ENCODE measurements around the gene SP1.
A peak's percentile ranks its signal among the peaks of the same experiment; 100 is the strongest.

The SP1 gene

GRCh38 chr12:53452159-53453077 lies 72.4 kb downstream of the SP1 start:
- peak; percentile 81 for DNase-seq

- no peak for DNase-seq
Measured at GRCh38 chr12:53453953-53454640, 74.1 kb downstream of the SP1 start.

- DNase-seq, result no peak
Measured at GRCh38 chr12:53454707-53455106, 74.7 kb downstream of the SP1 start.

- DNase-seq, result no peak
Measured at GRCh38 chr12:53456654-53457366, 76.8 kb downstream of the SP1 start.

GRCh38 chr12:53459097-53459496 lies 79.1 kb downstream of the SP1 start:
- no peak for DNase-seq

- DNase-seq, result no peak
Measured at GRCh38 chr12:53461059-53461458, 81.1 kb downstream of the SP1 start.

- no peak for DNase-seq
Measured at GRCh38 chr12:53461591-53461990, 81.6 kb downstream of the SP1 start.

GRCh38 chr12:53462935-53463334 lies 83.0 kb downstream of the SP1 start:
- no peak for DNase-seq

- DNase-seq, result no peak
Measured at GRCh38 chr12:53463802-53464560, 84.0 kb downstream of the SP1 start.

- no peak for DNase-seq
Measured at GRCh38 chr12:53464685-53465418, 84.9 kb downstream of the SP1 start.

GRCh38 chr12:53465679-53466078 lies 85.7 kb downstream of the SP1 start:
- DNase-seq, result no peak
